Measurements from ENCODE around the gene DPH1.

The DPH1 gene

DNA sequence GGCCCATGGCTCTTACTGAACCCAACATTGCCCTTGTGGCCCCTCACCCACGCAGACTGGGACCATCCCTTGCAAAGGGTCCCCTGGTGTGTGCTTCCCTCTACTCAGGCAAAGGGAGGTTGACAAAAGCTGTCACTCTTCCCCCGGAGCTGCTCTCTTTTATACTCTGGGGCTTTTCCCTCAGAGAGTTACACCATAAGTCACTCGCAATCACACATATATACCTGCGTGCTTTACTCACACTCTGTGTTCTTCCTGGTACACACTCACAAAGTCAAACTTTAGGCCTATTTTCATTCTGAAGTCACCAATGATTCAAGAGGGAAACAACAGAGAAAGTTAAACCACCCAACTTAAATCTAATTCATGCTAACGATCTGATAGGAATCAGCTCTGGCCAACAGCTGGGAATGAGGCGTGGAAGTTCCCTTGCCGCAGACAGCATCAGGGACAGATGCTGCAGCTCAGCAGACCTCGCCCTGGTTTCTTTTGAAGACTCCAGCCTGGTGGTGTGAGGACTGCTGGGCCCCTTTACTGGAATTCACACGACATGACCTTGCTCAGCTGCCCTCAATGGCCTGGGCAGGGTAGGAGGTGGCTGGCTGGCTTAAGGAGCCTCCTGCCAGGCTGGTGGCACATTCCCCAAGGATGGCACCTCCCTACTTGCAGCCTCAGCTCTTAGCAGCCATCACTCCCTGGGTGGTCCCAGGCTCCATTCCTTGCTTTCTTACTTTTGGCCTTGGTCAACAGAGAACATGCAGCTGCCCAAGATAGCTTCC, 52.2 kb downstream of the DPH1 start:
- DNase-seq, result no peak

DNA sequence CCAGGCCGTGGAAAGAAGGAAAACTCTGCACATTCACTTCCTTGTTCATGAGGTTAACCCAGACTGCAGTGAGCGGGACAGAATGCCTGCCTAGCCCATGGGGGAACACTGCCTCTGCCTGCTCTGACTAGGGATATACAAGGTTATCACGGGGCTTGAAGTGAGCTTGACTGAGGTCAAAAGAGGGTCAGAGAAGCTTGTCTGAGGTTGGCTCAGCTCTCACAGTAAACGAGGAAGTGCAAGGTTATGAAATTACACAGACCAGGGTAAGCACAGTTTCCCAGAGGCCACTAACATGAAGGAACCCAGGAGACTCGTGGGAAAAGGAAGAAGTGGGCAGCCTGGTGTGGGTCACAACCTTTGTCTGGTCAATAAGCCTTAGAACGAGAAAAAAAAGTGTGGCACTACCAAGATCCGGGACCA, 53.7 kb downstream of the DPH1 start:
- DNase-seq, result no peak

DNA sequence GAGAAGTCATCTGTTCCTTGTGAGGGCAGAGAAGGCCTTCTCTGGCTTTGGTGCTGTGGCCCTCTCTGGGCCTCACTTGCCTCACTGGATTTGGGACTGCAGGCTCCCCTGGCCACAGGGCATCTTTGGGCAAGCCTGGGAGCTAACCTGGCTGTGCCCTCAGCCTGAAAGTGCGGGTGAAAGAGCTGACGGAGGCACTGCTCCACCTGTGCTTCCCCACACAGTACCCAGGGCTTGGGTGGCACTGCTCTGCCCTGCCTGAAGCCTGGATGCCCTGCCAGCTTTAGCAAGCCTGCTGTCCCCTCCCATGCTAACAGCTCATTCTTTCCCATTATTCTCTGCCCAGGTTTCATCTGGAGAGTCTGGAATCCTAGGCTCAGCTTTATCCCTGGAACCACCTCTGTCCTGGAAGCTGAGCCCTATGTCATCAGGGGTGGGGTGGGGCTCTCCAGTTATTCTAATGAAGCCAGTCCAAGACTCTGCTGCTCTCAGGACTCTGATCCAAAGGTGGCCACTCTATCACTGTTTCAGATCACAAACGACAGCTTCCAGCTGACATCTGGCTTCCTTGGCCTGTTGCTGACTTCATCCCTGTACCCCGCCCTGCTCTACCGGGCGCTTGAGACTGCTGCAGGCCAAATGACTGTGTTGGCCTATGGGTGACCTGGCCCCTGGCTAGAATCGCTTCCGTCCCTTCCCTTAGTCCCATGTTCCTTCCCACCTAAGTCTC, 54.2 kb downstream of the DPH1 start:
- DNase-seq, result no peak

DNA sequence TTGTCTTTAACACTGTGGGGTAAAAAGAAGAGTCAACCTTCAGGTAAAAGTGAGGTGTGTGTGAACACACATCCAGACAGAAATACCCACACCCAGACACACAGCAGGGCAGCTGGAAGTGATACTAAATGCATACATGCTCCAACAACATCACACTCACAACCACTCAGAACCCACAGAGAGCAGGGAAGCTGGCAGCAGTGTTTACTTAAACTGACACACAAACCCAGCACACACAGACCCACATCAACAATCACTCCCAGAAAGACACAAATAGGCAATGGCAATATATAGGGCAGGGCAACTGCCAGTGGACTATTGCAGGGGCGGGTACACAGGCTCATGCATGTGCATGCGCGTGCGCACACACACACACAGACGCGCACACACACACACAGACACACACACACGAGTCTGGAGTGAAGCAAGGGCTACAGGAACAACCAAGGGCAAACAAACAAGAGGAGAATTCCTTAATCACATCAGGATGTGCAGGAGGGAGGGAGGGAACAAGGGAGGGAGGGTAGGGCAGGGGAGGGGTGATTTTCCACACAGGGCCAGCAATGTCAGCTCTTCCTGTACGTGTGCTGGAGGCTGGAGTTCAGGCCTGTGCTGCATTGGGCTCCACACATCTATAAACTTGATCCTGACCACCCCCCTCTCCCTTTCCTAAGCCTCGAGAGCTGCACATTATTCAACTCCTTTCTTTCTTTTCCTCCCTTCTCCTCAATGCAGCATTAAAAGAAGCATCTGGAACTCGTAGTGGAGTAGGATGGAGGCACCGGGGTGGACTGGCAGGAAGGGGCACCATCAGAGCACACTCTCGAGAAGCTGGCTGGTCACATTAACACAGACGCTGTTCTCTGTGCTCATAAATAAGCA, 55.1 kb downstream of the DPH1 start:
- no peak for DNase-seq

DNA sequence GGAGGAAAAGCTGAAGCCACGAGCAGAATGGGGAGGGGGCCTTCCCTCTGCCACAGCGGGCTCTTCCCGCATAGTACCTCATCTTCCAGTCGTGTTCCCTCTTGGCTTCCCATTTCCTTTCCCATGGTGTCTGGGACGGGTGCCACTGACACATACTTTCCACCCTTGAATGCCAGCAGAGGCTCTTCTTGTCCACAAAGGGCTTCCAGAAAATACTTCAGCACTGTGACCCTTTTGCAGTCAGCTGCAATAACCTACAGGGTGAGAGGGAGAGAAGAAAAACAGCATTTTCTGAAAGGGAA, 55.6 kb downstream of the DPH1 start:
- DNase-seq, result no peak

DNA sequence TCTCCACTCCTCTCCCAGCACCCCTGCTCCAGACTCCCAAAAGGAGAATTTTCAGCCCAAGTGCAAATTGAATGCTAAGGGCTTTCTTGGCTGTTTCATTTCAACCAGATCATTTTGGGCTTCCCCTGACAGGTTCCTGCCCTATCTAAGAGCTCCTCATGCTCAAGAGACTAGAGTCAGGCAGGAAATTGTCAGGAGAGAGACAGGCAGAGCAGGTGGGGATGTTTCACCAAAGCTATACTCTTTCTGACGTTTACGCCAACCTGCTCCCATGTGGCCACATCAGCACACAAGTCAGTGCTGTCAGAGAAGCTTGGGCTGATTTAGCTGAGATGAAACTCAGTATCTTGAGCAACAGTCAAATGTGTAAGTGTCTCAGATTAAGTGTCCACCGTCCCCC, 56.4 kb downstream of the DPH1 start:
- DNase-seq, result no peak

DNA sequence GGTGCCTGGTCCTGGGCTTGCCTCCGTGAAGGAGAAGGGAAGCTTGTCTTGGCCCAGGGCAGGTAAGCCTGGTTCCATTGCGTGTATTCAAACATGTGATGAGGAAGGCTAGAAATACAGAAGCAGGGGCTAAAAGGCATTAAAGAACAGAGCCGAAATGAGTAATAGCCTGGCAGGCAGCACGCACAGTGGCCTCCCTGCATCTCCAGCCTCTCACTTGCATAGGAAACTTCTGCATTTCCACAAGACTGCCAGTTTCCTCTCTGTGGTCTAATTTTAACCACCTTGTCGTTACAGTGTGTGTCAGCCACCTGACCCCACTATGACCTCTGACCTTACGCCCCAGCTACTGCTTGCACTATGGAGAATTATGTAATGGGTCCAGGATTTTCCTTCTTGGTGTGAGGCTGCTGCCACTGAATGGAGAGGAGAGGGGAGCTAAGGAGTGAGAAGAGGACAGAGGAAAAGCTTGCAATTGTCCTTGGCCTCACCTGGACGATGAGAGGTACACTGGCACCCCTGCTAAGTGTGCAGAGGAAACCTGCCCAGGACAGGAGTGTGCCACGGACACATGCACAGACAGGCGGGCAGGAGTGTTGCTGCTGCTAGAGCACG, 57.8 kb downstream of the DPH1 start:
- no peak for DNase-seq

DNA sequence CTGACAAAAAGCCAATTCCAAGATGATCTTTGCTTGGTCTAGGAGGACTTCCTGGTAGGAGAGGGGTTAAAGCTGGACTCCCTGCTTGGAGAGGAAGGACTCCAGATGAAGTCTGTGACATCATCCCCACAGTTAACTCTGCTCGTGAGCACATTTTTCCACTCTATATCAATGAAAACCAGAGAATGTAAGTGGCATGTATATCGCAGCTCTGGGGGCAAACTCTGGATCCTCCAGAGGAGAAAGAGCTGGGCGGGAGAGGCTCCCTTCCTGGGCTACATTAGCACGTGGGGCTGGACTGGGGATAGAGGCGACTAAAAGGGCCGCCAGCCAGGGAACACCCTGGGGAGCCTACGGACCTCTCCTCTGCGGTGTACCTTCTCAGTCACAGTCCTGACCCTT, 59.1 kb downstream of the DPH1 start:
- DNase-seq, result no peak

DNA sequence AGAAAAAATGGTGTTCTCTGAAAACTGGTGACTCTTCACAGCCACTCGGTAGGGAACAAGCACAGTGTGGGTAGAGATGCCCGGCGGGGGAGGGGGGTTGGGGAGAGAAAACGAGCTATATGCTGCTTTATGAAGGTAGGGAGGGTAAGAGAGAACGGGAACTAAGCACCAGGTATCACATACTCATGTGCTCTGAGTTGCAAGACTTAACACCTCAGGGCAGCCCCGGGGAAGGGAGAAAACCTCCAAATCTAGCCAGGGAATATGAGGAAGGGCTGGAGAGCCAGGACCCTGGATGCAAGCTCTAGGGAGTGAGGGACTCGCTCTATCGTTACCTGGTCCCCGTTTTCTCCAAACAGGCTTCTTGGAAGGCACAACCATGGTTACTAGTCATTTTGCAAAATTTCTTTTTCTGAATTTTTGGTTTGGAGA, 60.3 kb downstream of the DPH1 start:
- DNase-seq, result no peak

DNA sequence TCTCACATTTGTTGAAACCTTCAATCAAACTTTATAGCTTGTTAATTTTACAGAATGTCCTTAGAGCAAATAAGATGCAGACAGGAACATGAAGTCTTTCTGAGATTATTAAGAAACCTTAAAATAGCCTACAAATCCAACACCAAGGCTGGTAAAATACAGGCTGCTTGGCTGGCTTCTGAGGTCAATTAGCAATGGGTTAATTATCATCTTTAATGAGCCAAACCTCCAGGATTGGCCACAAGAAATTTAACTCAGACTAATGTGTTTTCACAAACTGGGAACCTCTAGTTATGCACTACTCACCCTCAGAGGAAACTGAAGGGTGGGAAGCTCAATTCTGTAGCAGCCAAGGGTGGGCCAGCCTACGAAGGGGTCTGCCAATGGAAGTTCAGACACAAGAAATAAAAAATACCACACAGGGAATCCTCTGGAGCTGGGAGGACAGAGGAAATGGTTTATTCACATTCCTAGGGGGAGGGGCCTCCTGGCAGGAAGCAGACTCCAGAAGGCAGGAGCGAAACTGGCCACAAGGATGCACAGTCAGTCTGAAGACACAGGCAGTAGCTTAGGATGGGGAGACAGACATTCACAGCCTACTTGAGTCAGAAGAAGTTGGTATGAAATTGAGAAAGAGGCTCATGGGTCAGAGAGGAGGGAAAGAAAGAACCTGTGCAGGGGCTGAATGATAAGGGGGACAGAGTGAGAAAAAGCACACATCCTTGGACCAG, 61.0 kb downstream of the DPH1 start:
- DNase-seq, result no peak

DNA sequence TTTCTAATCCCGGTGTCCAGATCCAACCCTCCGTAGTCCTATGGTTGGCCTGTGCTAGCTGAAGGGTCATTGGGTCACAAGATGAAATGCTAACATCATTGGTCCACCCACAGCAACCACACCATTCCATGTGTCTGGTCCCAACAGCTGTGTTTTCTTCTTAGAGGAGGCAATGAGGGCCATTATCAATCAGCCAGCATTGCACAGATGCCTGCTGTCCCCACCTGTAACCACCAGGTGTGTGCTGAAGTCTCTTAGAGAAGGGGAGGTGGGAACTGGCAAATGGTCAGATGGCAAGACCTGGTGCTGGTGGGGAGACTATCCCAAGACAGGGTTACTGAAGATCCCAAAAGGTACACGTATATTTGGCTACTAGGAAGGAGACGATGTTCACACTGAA, 62.3 kb downstream of the DPH1 start:
- no peak for DNase-seq

DNA sequence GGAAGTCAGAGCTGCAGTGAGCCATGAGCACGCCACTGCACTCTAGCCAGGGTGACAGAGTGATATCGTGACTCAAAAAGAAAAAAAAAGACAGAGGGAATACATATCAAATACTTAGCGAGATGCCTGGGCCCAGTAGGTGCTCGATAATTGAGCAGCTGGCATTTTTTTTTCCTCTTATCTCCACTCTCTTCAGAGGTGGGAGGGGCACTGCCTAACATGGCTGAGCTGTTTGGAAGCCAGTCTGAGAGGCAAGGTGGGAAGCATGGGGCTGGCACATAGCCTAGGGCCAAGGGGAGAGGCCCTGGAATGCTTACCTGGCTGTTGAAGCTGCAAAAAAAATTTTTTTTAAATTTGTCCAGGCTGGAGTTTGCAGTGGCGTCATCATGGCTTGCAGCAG, 63.4 kb downstream of the DPH1 start:
- DNase-seq, result no peak
